Caco-2 (cell line): ENCODE data around the gene IMMP2L. TPM values are rescaled to one million over a fixed set of nuclear protein-coding genes. Genes with fewer than 3 reads are reported as not detected.

Experiments used
- BruUV-seq: library from RNA; stranded (reverse); fragments of 400-500 nt; replicated peaks from 2 replicates; lab custom pipeline; 2021; lab: Mats Ljungman, UMichigan
- CTCF ChIA-PET: fragments of 300-600 bp; sonication (Branson Sonifier 250); formaldehyde crosslinking; loops from one replicate; lab custom pipeline; 2022; ENCODE audit warnings: antibody characterized with exemption; lab: Charles Lee
- POLR2A ChIA-PET: fragments of 300-600 bp; sonication (Branson Sonifier 250); formaldehyde crosslinking; loops from one replicate; lab custom pipeline; 2022; ENCODE audit warnings: antibody characterized with exemption; lab: Charles Lee
- DNase-seq, 2 experiments: peaks; one replicate each; pipeline versions ENCODE4 v3.0.0 to v3.0.0-alpha.2; 2020 to 2022
- H3K27me3 ChIP-seq: replicated peaks from 2 replicates; pipeline ENCODE4 v1.6.0; 2011; ENCODE audit warnings: low read length; ENCODE audit not compliant: control insufficient read depth, insufficient read depth
- H3K36me3 ChIP-seq: 2 replicates; pipeline ENCODE4 v1.5.1; 2011; ENCODE audit warnings: low read length; ENCODE audit not compliant: control insufficient read depth, insufficient read depth
- H3K4me1 ChIP-seq: fragments of 250-450 bp; sonication (Bioruptor Pico); 2 replicates; pipeline ENCODE4 v1.5.1; 2020; ENCODE audit warnings: mild to moderate bottlenecking
- H3K4me3 ChIP-seq: 2 replicates; pipeline ENCODE4 v1.5.1; 2011; ENCODE audit warnings: low read depth, mild to moderate bottlenecking, control low read depth, low read length
- H3K9me3 ChIP-seq: fragments of 250-450 bp; sonication (Bioruptor Pico); 2 replicates; pipeline ENCODE4 v1.5.1; 2020; ENCODE audit warnings: mild to moderate bottlenecking, moderate library complexity
- H3K27ac Mint-ChIP-seq: one replicate; pipeline ENCODE4 v1.8.0; 2022; ENCODE audit warnings: mixed read lengths; ENCODE audit not compliant: unreplicated experiment
- H3K27me3 Mint-ChIP-seq: one replicate; pipeline ENCODE4 v1.8.0; 2022; ENCODE audit warnings: mixed read lengths; ENCODE audit not compliant: insufficient read depth, unreplicated experiment
- H3K36me3 Mint-ChIP-seq: one replicate; pipeline ENCODE4 v1.8.0; 2022; ENCODE audit warnings: mild to moderate bottlenecking, mixed read lengths; ENCODE audit not compliant: insufficient read depth, unreplicated experiment
- H3K4me1 Mint-ChIP-seq: one replicate; pipeline ENCODE4 v1.8.0; 2022; ENCODE audit warnings: low read depth, mixed read lengths; ENCODE audit not compliant: unreplicated experiment
- H3K4me3 Mint-ChIP-seq: one replicate; pipeline ENCODE4 v1.8.0; 2022; ENCODE audit warnings: mild to moderate bottlenecking, moderate library complexity, mixed read lengths; ENCODE audit not compliant: unreplicated experiment
- H3K9me3 Mint-ChIP-seq: one replicate; pipeline ENCODE4 v1.8.0; 2022; ENCODE audit warnings: mixed read lengths; ENCODE audit not compliant: unreplicated experiment
- CTCF ChIP-seq, 2 experiments: fragments of 200-600 bp in 1 of 2; IDR thresholded peaks; 1 replicate in 1 of 2; 2 replicates in 1 of 2; pipeline versions ENCODE4 v1.5.1 to v1.8.0; 2011 to 2022; ENCODE audit warnings: antibody characterized with exemption in 1 of 2, control low read depth in 1 of 2, inconsistent platforms in 1 of 2, low read depth in 1 of 2, low read length in 1 of 2, mild to moderate bottlenecking in 1 of 2, moderate library complexity in 1 of 2; ENCODE audit not compliant: insufficient read depth in 1 of 2, severe bottlenecking in 1 of 2, unreplicated experiment in 1 of 2
- intact Hi-C: fragments of 100-400 bp; cut with micrococcal nuclease; formaldehyde crosslinking; loops from one replicate; pipeline ENCODE4 v1.10.0; 2022; ENCODE audit not compliant: unreplicated experiment
- total RNA-seq: library from RNA; stranded (reverse); gene quantifications from 2 replicates; pipeline ENCODE4 v1.2.3, GENCODE V29; 2022

The IMMP2L gene
- total RNA-seq, 1 experiment from 2014 or later: 9.5 TPM

GRCh38 chr7:111045449-111045848 lies 516.8 kb downstream of the IMMP2L start:
- Mint-ChIP-seq H3K4me3 (no peak overlapping the region), H3K4me1 (no peaks in the 10 kb centered on the region), H3K27me3 (no peaks in the 10 kb centered on the region), H3K9me3 (no peaks in the 10 kb centered on the region), H3K27ac (no peak overlapping the region), H3K36me3 (peaks cover 3% of the 10 kb centered on the region)
- ChIA-PET CTCF (no interaction called here), POLR2A (no interaction called here)
- no peaks in the 10 kb centered on the region for H3K4me1 ChIP-seq
- BruUV-seq: no TSS peak
- DNase-seq: no peak
- H3K4me3 ChIP-seq: no peak overlapping the region
- no peaks in the 10 kb centered on the region for H3K36me3 ChIP-seq
- H3K9me3 ChIP-seq: no peaks in the 10 kb centered on the region
- no peak for TF ChIP-seq CTCF (IDR thresholded peaks at IDR 0.05; ENCODE audit: insufficient read depth in 1 of 2, low read depth in 1 of 2, low read length in 1 of 2, severe bottlenecking in 1 of 2, unreplicated experiment in 1 of 2)
- intact Hi-C loops: no loop called here
- H3K27me3 ChIP-seq: no peaks in the 10 kb centered on the region

DNA sequence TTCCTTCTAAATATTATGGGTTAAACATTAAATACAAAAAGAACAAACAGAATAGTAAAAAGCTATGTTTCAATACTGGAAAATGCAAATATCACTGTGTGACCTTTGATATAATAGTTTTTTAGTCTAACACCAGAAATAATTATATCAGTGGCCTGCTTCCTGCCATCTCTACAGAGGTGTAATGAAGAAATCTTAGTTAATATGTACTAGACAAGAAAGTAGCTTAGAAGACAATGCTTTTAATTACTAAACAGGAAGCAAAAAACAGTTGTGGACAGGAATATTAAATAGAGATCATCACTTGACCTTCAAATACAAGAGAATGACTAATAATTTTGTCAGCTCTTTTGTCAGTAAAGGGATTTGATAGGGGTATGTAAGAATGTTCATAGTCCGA lies 518.7 kb downstream of the IMMP2L start:
- no peaks in the 10 kb centered on the region for H3K9me3 Mint-ChIP-seq
- H3K4me3 Mint-ChIP-seq: no peak overlapping the region
- H3K36me3 Mint-ChIP-seq: no peaks in the 10 kb centered on the region
- DNase-seq: no peak
- H3K36me3 ChIP-seq: no peaks in the 10 kb centered on the region
- H3K9me3 ChIP-seq: no peaks in the 10 kb centered on the region
- intact Hi-C loops: no loop called here
- CTCF ChIA-PET: no interaction called here
- TF ChIP-seq CTCF (IDR thresholded peaks at IDR 0.05; ENCODE audit: insufficient read depth in 1 of 2, low read depth in 1 of 2, low read length in 1 of 2, severe bottlenecking in 1 of 2, unreplicated experiment in 1 of 2): no peak
- BruUV-seq: no TSS peak
- H3K4me1 Mint-ChIP-seq: no peaks in the 10 kb centered on the region
- no peak overlapping the region for H3K27ac Mint-ChIP-seq
- no peak overlapping the region for H3K4me3 ChIP-seq
- H3K4me1 ChIP-seq: no peaks in the 10 kb centered on the region
- POLR2A ChIA-PET: no interaction called here
- H3K27me3 Mint-ChIP-seq: no peaks in the 10 kb centered on the region
- H3K27me3 ChIP-seq: no peaks in the 10 kb centered on the region

- no TSS peak for BruUV-seq
- DNase-seq: no peak
- no peak overlapping the region for H3K27ac Mint-ChIP-seq
- ChIA-PET POLR2A (no interaction called here), CTCF (no interaction called here)
- Histone ChIP-seq H3K36me3 (no peaks in the 10 kb centered on the region), H3K4me1 (no peaks in the 10 kb centered on the region), H3K4me3 (no peak overlapping the region), H3K9me3 (no peaks in the 10 kb centered on the region), H3K27me3 (no peaks in the 10 kb centered on the region)
- intact Hi-C loops: no loop called here
- H3K9me3 Mint-ChIP-seq: no peaks in the 10 kb centered on the region
- H3K4me3 Mint-ChIP-seq: no peak overlapping the region
- no peaks in the 10 kb centered on the region for H3K27me3 Mint-ChIP-seq
- TF ChIP-seq CTCF (IDR thresholded peaks at IDR 0.05; ENCODE audit: insufficient read depth in 1 of 2, low read depth in 1 of 2, low read length in 1 of 2, severe bottlenecking in 1 of 2, unreplicated experiment in 1 of 2): no peak
- H3K4me1 Mint-ChIP-seq: no peaks in the 10 kb centered on the region
- H3K36me3 Mint-ChIP-seq: no peaks in the 10 kb centered on the region
Observed at GRCh38 chr7:111042842-111043241, 519.5 kb downstream of the IMMP2L start.
